ENCODE measurements around the gene PLOD2.

GRCh38 chr3:146129750-146130149 lies 31.2 kb downstream of the PLOD2 start:
- no peak for TF ChIP-seq REST (IDR thresholded peaks at IDR 0.05; ENCODE audit: insufficient replicate concordance, low read depth)
- no peak for TF ChIP-seq CTCF (IDR thresholded peaks at IDR 0.05; ENCODE audit: insufficient read depth, low read length)
- TF ChIP-seq GABPA (IDR thresholded peaks at IDR 0.05; ENCODE audit: low read depth), result no peak
- no peak for TF ChIP-seq POLR2AphosphoS5 (IDR thresholded peaks at IDR 0.05; ENCODE audit: low read depth)

All from HL-60 (cell line).